Right cardiac atrium (tissue), 5 donors: ENCODE measurements around the gene HMCES. TPM values are rescaled to one million over a fixed set of nuclear protein-coding genes. Genes with fewer than 3 reads are reported as not detected.
"Not testable (repeated sequence)": the region's sequence is repeated elsewhere in the genome, so short reads cannot be mapped to it uniquely, and the experiment has no call there.

Experiments
- ATAC-seq, 2 donors: fragments of 200-7000 bp; cut with Tn5 transposase; one replicate each; pipeline versions ENCODE4 v1.8.0 to v1.9.1; 2020; ENCODE audit warnings: moderate library complexity in 2 of 2, mild to moderate bottlenecking in 1 of 2
- DNase-seq, 3 donors: peaks; one replicate each; pipeline ENCODE4 v3.0.0-alpha.2; 2020
- H3K27ac ChIP-seq: one replicate; pipeline ENCODE4 v1.5.1; 2013; ENCODE audit warnings: mild to moderate bottlenecking, low read length, control low read depth, moderate library complexity
- H3K27me3 ChIP-seq: one replicate; pipeline ENCODE4 v1.6.1; 2013; ENCODE audit not compliant: control insufficient read depth, insufficient read depth
- H3K4me1 ChIP-seq: one replicate; pipeline ENCODE4 v1.6.1; 2013; ENCODE audit warnings: low read length; ENCODE audit not compliant: control insufficient read depth, insufficient read depth
- H3K4me3 ChIP-seq: one replicate; pipeline ENCODE4 v1.5.1; 2013; ENCODE audit warnings: low read length, control low read depth
- H3K9me3 ChIP-seq: one replicate; pipeline ENCODE4 v1.6.1; 2013; ENCODE audit warnings: low read length; ENCODE audit not compliant: control insufficient read depth
- WGBS: extraction: QIAGEN DNeasy Blood & Tissue Kit; methylation state at CpG from one replicate; pipeline ENCODE4 v1.1.7; 2013; 5-methylcytosine and 5-hydroxymethylcytosine counted together
- intact Hi-C, 4 donors: fragments of 100-400 bp; cut with DNase I; formaldehyde crosslinking; loops; one replicate each; pipeline versions ENCODE4 v1.11.0 to v1.14.0; 2022 to 2023
- polyA plus RNA-seq: library from polyadenylated mRNA; stranded (reverse); fragments of 200-250 nt; gene quantifications from one replicate; pipeline ENCODE4 v1.2.3, GENCODE V29; 2013
- total RNA-seq, 4 donors: library from RNA; stranded (reverse); fragmentation: NEBNext Ultra II Directional; extraction: Animal tissue kit (Norgen Biotek cat#: 25700); gene quantifications; one replicate each; pipeline ENCODE4 v1.2.1, GENCODE V29; 2021
- donor health status: healthy with polysubstance abuse.
- donor health status: DM: no; HTN: yes; CAD: no.
- donor health status: DM: no; HTN: no; CAD: no.
- donor health status: DM: no; HTN: yes; CAD: no; lungs with severe emphysema.
- donor health status: DM: yes; HTN: yes; CAD: no.

HMCES gene
- total and polyA plus RNA-seq, 5 donors: 37.0 to 53.2 (median 39.2) TPM

DNA sequence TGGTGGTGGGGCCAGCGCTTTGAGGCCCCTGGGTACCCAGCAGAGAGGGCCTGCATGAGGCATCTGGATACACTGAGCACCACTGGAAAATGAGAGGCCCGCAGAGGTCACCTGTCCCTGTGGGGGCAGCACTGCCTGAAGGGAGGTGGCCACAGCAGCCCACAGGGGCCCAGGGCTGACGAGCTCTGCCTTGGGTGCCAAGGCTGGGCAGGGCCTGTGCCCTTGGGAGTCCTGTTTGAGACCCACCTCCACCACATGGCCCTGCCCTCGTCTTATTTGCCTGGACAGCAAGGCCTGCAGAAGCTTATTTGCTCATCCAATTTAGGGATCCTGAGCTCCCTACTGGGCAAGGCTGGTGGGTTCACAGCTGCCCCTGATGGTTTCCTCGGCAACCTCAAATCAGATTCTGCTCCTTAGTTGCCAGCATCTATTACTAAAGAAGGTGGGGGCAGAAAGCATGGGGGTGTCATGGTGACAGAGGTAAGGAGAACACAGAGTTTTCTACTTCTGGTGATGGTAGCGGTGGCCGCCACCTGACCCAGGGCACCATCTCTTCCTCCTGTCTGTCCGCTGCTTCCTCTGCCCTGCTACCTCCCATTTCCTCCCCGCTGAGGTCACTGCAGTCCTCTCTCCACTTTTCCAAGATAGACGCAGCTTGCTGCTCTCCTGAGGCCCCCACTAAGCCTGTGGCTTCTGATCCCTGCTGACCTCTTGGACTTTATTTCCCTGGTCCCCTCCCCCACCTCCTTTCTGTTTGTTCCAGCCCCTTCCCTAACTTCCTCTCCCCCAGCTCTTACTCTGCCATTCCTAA, 62.9 kb downstream of the HMCES start:
- WGBS: 71% methylated on average over 10 of the region's 10 CpGs
- Histone ChIP-seq H3K27me3 (no peaks in the 10 kb centered on the region), H3K27ac (no peak overlapping the region), H3K9me3 (no peaks in the 10 kb centered on the region), H3K4me1 (peaks cover 3% of the 10 kb centered on the region), H3K4me3 (no peak overlapping the region)
- intact Hi-C loops: no loop called here
- DNase-seq: no peak
- peak in 1 of 2 donors; percentile 8 for ATAC-seq

DNA sequence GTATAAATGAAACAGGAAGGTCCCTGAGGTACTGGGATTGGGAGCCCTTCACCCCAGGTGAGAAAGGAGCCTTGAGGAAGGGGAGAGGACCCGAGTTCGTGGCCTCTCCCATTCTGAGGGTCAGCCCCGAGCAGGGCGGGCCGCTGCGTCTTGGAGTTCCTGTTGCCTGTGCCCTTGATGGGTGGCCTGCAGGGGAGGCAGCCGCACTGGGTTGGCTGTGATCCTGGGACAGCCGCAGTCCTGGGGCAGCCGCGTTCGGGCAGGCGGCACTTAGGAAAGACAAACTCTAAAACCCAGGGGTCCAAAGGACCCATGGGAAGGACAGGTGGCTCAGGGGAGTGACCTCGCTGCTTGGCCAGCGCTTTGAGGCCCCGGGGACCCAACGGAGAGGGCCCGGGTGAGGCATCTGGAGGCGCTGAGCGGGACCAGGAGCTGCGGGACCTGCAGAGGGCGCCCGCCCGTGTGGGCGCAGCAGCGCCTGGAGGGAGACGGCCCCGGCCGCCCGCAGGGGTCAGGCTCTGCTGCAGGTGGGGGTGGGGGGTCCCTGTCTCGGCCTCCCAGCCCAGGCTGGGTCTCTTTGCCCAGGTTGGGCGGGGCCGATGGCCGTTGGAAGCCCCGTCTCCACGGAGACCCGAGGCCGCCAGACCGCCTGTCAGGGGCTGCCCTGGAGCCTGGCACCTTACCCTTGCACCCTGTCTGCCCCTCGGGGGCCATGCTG, 65.1 kb downstream of the HMCES start:
- no peaks in the 10 kb centered on the region for H3K9me3 ChIP-seq
- DNase-seq (peak in 2 of 3 donors; percentile 82 to 83), ATAC-seq (peak; percentile 72 to 78)
- no peak overlapping the region for H3K27ac ChIP-seq
- intact Hi-C loops: no loop called here
- WGBS: 30% methylated on average over 39 of the region's 39 CpGs
- peaks cover 6% of the 10 kb centered on the region for H3K4me1 ChIP-seq
- H3K4me3 ChIP-seq: no peak overlapping the region
- no peaks in the 10 kb centered on the region for H3K27me3 ChIP-seq

DNA sequence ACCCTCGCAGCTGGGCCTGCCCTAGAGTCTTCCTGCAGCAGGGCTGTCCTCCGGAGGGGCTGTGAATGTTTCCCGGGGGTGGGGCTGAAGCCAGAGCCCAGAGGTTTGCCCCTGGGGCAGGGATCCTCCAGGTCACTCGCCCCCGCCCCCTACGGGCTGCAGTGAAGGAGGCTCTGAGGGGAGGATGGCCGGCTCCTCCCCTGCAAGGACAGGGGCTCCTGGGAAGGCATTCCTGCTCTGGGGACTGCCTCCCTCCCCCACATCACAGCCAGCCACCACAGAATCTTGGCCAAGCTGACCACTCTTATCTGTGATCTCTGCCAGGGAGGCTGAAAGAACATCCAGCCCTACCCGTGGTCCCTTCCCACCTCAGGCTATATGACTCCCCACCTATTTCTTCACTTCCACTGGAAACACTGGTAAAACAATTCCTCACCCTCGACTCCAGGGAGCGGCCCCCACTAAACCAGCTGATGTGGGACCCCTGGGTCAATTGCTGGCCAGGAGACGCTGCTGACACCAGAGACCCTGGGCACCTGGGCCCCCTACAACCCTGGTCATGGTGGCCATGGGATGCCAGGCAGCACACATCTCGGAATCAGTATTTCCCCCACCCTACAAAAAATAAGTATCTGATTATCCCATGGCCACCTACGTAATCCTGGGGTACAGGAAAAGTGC, 66.0 kb downstream of the HMCES start:
- Histone ChIP-seq H3K9me3 (no peaks in the 10 kb centered on the region), H3K4me1 (peaks cover 6% of the 10 kb centered on the region), H3K4me3 (no peak overlapping the region), H3K27me3 (no peaks in the 10 kb centered on the region), H3K27ac (no peak overlapping the region)
- DNase-seq (no peak), ATAC-seq (peak; percentile 11 to 34)
- 47% methylated on average over 13 of the region's 13 CpGs for WGBS
- intact Hi-C loops: no loop called here

DNA sequence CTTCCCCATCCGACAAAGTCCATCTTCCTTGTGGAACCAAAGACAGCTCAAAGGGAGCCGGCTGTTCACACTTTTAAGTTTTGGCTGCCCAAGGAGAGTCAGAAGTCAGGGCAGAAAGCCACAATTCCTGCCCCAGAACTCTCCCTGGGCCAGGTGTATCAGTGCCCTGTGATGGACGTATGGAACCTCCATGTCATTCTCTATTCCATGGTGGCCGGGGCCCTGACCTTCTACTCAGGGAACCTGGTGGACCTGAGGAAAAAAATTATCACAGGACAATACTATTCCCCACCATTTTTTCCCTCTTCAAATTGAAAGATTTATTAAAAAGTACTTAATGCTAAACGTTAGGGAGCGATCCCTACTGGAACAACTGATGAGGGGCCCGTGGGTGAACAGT, 66.6 kb downstream of the HMCES start:
- Histone ChIP-seq H3K4me1 (peaks cover 6% of the 10 kb centered on the region), H3K9me3 (no peaks in the 10 kb centered on the region), H3K27me3 (no peaks in the 10 kb centered on the region), H3K27ac (no peak overlapping the region), H3K4me3 (no peak overlapping the region)
- intact Hi-C loops: no loop called here
- DNase-seq (no peak), ATAC-seq (no peak)
- WGBS: 93% methylated on average over 7 of the region's 7 CpGs

GRCh38 chr3:129345971-129346370, 67.3 kb downstream of the HMCES start:
- DNase-seq (peak in 2 of 3 donors; percentile 71 to 76), ATAC-seq (peak; percentile 11 to 30)
- Histone ChIP-seq H3K27ac (no peak overlapping the region), H3K9me3 (no peaks in the 10 kb centered on the region), H3K4me1 (peaks cover 6% of the 10 kb centered on the region), H3K4me3 (no peak overlapping the region), H3K27me3 (no peaks in the 10 kb centered on the region)
- 50% methylated on average over 3 of the region's 3 CpGs for WGBS
- intact Hi-C loops: no loop called here

- WGBS: 35% methylated on average over 12 of the region's 12 CpGs
- no peaks in the 10 kb centered on the region for H3K9me3 ChIP-seq
- no peak overlapping the region for H3K4me3 ChIP-seq
- DNase-seq (no peak), ATAC-seq (no peak)
- H3K27ac ChIP-seq: no peak overlapping the region
- H3K4me1 ChIP-seq: peaks cover 6% of the 10 kb centered on the region
- intact Hi-C loops: no loop called here
- no peaks in the 10 kb centered on the region for H3K27me3 ChIP-seq
Observed at GRCh38 chr3:129346695-129347457, 68.2 kb downstream of the HMCES start.

DNA sequence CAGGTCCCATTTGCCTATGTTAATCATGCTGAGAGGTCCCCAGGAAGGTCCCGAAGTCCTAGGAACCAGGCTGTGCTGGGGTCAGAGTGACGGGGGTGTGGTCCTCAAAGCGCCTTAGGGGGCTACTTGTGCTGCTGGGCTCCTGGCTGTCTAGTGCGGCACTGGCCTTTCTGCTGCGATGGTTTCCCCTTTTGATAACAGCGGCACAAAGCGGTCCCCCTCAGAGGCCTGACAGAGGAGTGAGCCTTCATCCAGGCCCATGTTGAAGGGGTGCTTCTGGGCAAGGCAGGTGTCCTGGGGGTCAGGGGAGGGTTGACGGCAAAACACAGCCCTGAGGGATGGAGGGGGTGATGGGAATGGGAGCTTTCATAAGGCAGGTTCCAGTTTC, 68.8 kb downstream of the HMCES start:
- ATAC-seq: no peak
- Histone ChIP-seq H3K4me3 (no peak overlapping the region), H3K9me3 (no peaks in the 10 kb centered on the region), H3K4me1 (peaks cover 6% of the 10 kb centered on the region), H3K27me3 (no peaks in the 10 kb centered on the region), H3K27ac (no peak overlapping the region)
- no peak for DNase-seq
- intact Hi-C loops: no loop called here
- WGBS: 76% methylated on average over 8 of the region's 8 CpGs

DNA sequence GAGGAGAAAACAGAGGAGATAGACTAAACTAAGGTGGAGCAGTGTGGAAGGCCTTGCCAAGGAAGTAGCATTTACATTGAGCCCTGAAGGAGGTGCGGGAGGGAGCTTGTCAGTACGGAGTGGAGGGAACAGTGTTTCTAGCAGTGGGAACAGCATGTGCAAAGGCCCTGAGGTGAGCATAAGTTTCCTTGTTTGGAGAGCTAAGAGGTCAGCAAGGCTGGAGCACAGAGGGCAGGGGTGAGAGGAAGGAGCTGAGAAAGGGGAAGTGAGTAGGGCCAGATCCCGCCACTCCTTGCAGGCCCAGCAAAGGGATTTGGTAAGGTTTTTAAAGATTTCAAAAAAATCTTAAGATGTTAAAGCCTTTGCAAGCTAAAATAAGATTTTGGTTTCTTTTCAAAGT, 70.1 kb downstream of the HMCES start:
- intact Hi-C loops: no loop called here
- DNase-seq (no peak), ATAC-seq (no peak)
- Histone ChIP-seq H3K4me3 (no peak overlapping the region), H3K27me3 (no peaks in the 10 kb centered on the region), H3K4me1 (peaks cover 6% of the 10 kb centered on the region), H3K9me3 (no peaks in the 10 kb centered on the region), H3K27ac (no peak overlapping the region)
- WGBS: 96% methylated on average over 3 of the region's 3 CpGs

DNA sequence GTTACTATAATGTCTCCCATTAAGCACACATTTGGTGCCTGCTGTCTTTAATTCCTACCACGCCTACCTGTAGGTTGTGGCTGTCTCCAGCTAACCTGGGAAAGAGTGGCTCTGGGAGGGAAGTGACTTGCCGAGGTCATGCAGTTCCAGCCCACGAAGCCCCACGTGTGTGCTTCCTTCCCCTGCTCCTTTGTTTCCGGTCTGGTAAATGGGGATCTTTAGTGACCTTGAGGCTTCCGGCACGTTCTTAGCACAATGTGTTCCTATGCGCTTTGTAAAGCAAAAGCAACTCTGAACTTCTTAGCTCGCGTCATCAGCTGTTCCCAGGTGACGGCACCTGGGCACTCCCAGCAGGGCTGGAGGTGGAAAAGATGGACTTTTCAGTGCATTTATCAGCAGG, 70.5 kb downstream of the HMCES start:
- WGBS: 67% methylated on average over 11 of the region's 11 CpGs
- H3K9me3 ChIP-seq, intact Hi-C loops, DNase-seq, ATAC-seq, H3K4me3 ChIP-seq, H3K27me3 ChIP-seq, H3K27ac ChIP-seq, H3K4me1 ChIP-seq: not testable (repeated sequence)

DNA sequence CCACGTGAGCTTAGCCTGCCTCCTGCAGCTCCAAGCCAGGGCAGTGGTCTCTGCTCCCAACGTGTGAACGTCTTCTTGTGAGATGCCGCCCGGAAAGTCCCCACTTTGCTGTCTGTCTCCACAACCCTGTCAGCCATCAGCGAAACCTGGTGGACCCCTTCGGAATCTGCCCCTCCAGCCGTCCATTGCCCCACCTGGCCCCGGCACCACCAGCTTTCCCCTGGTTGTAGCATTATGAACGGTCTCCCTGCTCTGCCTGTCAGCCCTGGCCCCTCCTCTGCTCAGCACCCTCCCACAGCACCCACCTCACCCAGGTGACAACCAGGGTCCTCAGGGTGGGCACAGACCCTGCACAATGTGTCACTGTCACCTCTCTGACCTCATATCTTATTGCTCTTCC, 71.1 kb downstream of the HMCES start:
- Histone ChIP-seq H3K4me1 (peaks cover 4% of the 10 kb centered on the region), H3K27me3 (no peaks in the 10 kb centered on the region), H3K9me3 (no peaks in the 10 kb centered on the region), H3K4me3 (no peak overlapping the region), H3K27ac (peak overlapping the region; percentile 31)
- no peak for DNase-seq
- ATAC-seq: no peak
- 92% methylated on average over 10 of the region's 10 CpGs for WGBS
- intact Hi-C loops: no loop called here
